ENCODE results near the gene MIAT. TPM values are rescaled to one million over a fixed set of nuclear protein-coding genes. Genes with fewer than 3 reads are reported as not detected.
"Not testable (repeated sequence)": the region's sequence is repeated elsewhere in the genome, so short reads cannot be mapped to it uniquely, and the experiment has no call there.

Gene MIAT
- total RNA-seq, 3 donors from 2014 or later (not counting 1 experiment from before 2014, with no cell fraction given): 75.3 to 105 (median 76.3) TPM

DNA sequence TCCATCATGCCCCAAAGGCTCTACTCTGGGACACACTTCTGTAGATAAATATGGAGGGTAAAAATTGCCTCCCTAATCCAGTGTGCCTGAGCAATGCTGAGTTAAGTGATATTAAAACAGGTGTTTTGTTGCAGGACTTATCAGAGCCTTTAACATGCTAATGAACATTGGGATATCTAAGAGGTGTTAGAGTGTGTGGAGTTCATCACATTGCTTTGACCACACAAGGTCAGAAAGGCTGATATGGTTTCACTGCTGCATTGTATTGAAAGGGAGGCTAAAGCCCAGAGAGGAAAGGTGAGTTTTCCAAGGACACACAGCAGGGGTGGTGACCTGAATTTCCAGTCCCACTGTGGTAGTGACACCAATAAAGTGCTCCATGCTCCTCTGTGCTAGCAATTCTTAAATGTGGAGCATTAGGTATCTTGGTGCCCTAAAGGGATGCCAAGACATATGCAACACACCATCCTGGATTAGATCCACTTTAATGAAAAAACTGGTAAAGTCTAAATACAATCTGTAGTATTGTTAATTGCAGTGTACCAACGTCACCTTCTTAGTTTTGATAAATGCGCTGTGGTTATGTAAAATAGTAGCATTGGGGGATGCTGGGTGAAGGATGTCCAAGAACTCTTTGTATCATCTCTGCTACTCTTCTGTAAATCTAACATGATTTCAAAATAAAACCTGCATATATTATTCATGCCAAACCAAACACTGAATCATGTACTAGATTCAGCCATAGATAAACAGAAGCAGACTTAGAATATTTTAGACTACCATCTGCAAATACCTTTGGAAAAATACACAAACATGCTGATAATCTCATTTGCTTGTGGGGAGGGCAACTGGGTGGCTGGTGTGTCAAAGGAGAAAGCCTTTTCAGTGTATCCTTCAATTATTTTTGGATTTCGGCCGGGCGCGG lies 45.8 kb downstream of the MIAT start:
- Histone ChIP-seq H3K4me1 (ENCODE audit: control insufficient read depth, insufficient read depth, low read length) (no peaks in the 10 kb centered on the region), H3K27ac (ENCODE audit: low read length) (no peak overlapping the region), H3K4me3 (ENCODE audit: low read length) (no peak overlapping the region), H3K36me3 (ENCODE audit: control insufficient read depth, insufficient read depth, low read length) (peaks cover 22% of the 10 kb centered on the region), H3K27me3 (ENCODE audit: control insufficient read depth, insufficient read depth, low read length) (no peaks in the 10 kb centered on the region), H3K9me3 (ENCODE audit: control insufficient read depth, insufficient read depth, low read length) (no peaks in the 10 kb centered on the region)
- no peaks in the 10 kb centered on the region for H3K27me3 Mint-ChIP-seq (ENCODE audit: low read depth in 2 of 2)
- ATAC-seq (no peak), DNase-seq (no peak)
- H3K4me1 Mint-ChIP-seq: peaks cover 38 to 44% of the 10 kb centered on the region in 2 donors
- H3K36me3 Mint-ChIP-seq: peaks cover 9% of the 10 kb centered on the region
- no peak overlapping the region for H3K4me3 Mint-ChIP-seq
- TF ChIP-seq CTCF (IDR thresholded peaks at IDR 0.05): no peak
- 96% methylated on average over 5 of the region's 6 CpGs for WGBS (ENCODE audit: insufficient coverage)
- intact Hi-C loops (cut with micrococcal nuclease): no loop called here
- H3K9me3 Mint-ChIP-seq: peaks cover 0 to 5% of the 10 kb centered on the region in 2 donors
- no peak overlapping the region for H3K27ac Mint-ChIP-seq

DNA sequence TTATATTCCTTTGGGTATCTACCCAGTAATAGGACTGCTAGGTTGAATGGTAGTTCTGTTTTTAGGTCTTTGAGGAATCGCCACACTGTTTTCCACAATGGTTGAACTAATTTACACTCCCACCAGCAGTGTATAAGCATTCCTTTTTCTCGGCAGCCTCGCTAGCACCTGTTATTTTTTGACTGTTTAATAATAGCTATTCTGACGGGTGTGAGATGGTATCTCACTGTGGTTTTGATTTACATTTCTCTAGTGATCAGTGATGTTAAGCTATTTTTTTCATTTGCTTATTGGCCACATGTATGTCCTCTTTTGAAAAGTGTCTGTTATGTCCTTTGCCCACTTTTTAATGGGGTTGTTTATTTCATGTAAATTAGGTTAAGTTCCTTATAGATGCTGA lies 48.0 kb downstream of the MIAT start:
- intact Hi-C loops (cut with micrococcal nuclease); H3K9me3 Mint-ChIP-seq: not testable (repeated sequence)

GRCh38 chr22:26707090-26707489 lies 49.7 kb downstream of the MIAT start:
- ATAC-seq: no peak
- H3K4me1 Mint-ChIP-seq: peaks cover 38 to 45% of the 10 kb centered on the region in 2 donors
- Histone ChIP-seq H3K4me3 (ENCODE audit: low read length) (no peak overlapping the region), H3K36me3 (ENCODE audit: control insufficient read depth, insufficient read depth, low read length) (peaks cover 11% of the 10 kb centered on the region), H3K27ac (ENCODE audit: low read length) (no peak overlapping the region), H3K27me3 (ENCODE audit: control insufficient read depth, insufficient read depth, low read length) (no peaks in the 10 kb centered on the region), H3K4me1 (ENCODE audit: control insufficient read depth, insufficient read depth, low read length) (peaks cover 16% of the 10 kb centered on the region), H3K9me3 (ENCODE audit: control insufficient read depth, insufficient read depth, low read length) (no peaks in the 10 kb centered on the region)
- H3K36me3 Mint-ChIP-seq: no peaks in the 10 kb centered on the region
- peaks cover 0 to 3% of the 10 kb centered on the region in 2 donors for H3K9me3 Mint-ChIP-seq
- no CpG with 5 or more reads among the region's 2 CpGs for WGBS (ENCODE audit: insufficient coverage)
- no peaks in the 10 kb centered on the region for H3K27me3 Mint-ChIP-seq (ENCODE audit: low read depth in 2 of 2)
- intact Hi-C loops (cut with micrococcal nuclease): no loop called here
- H3K4me3 Mint-ChIP-seq: no peak overlapping the region
- DNase-seq: no peak
- no peak for TF ChIP-seq CTCF (IDR thresholded peaks at IDR 0.05)
- H3K27ac Mint-ChIP-seq: peak overlapping the region in 1 of 2 donors; percentile 57

More for the DNA sequence above, 48.0 kb downstream of the MIAT start:
- ATAC-seq; DNase-seq; H3K27ac ChIP-seq (ENCODE audit: low read length); H3K4me3 Mint-ChIP-seq; H3K36me3 Mint-ChIP-seq; H3K4me3 ChIP-seq (ENCODE audit: low read length); H3K27me3 Mint-ChIP-seq (ENCODE audit: low read depth in 2 of 2); H3K4me1 ChIP-seq (ENCODE audit: control insufficient read depth, insufficient read depth, low read length); H3K27me3 ChIP-seq (ENCODE audit: control insufficient read depth, insufficient read depth, low read length); H3K9me3 ChIP-seq (ENCODE audit: control insufficient read depth, insufficient read depth, low read length): not testable (repeated sequence)
- Mint-ChIP-seq H3K4me1 (peaks cover 21 to 27% of the 10 kb centered on the region in 2 donors), H3K27ac (peak overlapping the region; percentile 47 to 66)
- WGBS (ENCODE audit: insufficient coverage): 19% methylated on average over 3 of the region's 4 CpGs
- peaks cover 11% of the 10 kb centered on the region for H3K36me3 ChIP-seq (ENCODE audit: control insufficient read depth, insufficient read depth, low read length)

DNA sequence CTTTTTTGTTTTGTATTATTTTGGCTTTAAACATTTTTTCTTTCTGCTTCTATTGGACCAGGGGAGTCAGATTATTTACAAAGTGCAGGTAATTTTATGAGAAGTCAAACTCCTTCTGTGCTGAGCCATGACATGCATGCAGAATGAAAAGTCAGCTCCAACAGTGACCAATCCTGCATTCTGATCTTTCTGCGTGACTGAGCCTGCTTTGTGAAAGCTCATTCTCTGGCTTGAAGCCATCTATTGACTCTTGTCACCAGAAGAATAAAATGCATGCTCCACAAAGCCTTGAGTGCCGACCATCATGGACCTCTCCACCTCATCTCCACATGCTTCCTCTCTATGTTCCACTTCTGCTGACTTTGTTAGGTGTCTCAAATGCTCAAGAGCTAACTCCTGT lies 50.2 kb downstream of the MIAT start:
- H3K36me3 Mint-ChIP-seq: no peaks in the 10 kb centered on the region
- WGBS (ENCODE audit: insufficient coverage): 95% methylated on average over 2 of the region's 2 CpGs

More for the DNA sequence above, 50.2 kb downstream of the MIAT start:
- DNase-seq: no peak
- Mint-ChIP-seq H3K4me1 (peaks cover 37 to 48% of the 10 kb centered on the region in 2 donors), H3K27ac (peak overlapping the region in 1 of 2 donors; percentile 57), H3K4me3 (no peak overlapping the region), H3K9me3 (peaks cover 0 to 3% of the 10 kb centered on the region in 2 donors), H3K27me3 (ENCODE audit: low read depth in 2 of 2) (no peaks in the 10 kb centered on the region)
- H3K4me1 ChIP-seq (ENCODE audit: control insufficient read depth, insufficient read depth, low read length): peaks cover 20% of the 10 kb centered on the region
- H3K27ac ChIP-seq (ENCODE audit: low read length): no peak overlapping the region
- no peak for TF ChIP-seq CTCF (IDR thresholded peaks at IDR 0.05)
- intact Hi-C loops (cut with micrococcal nuclease): no loop called here
- no peaks in the 10 kb centered on the region for H3K27me3 ChIP-seq (ENCODE audit: control insufficient read depth, insufficient read depth, low read length)
- H3K9me3 ChIP-seq (ENCODE audit: control insufficient read depth, insufficient read depth, low read length): no peaks in the 10 kb centered on the region
- H3K4me3 ChIP-seq (ENCODE audit: low read length): no peak overlapping the region
- no peak for ATAC-seq
- peaks cover 11% of the 10 kb centered on the region for H3K36me3 ChIP-seq (ENCODE audit: control insufficient read depth, insufficient read depth, low read length)
